ENCODE results near the gene RAD51.
"Not testable (repeated sequence)": the region's sequence is repeated elsewhere in the genome, so short reads cannot be mapped to it uniquely, and the experiment has no call there.

The RAD51 gene

DNA sequence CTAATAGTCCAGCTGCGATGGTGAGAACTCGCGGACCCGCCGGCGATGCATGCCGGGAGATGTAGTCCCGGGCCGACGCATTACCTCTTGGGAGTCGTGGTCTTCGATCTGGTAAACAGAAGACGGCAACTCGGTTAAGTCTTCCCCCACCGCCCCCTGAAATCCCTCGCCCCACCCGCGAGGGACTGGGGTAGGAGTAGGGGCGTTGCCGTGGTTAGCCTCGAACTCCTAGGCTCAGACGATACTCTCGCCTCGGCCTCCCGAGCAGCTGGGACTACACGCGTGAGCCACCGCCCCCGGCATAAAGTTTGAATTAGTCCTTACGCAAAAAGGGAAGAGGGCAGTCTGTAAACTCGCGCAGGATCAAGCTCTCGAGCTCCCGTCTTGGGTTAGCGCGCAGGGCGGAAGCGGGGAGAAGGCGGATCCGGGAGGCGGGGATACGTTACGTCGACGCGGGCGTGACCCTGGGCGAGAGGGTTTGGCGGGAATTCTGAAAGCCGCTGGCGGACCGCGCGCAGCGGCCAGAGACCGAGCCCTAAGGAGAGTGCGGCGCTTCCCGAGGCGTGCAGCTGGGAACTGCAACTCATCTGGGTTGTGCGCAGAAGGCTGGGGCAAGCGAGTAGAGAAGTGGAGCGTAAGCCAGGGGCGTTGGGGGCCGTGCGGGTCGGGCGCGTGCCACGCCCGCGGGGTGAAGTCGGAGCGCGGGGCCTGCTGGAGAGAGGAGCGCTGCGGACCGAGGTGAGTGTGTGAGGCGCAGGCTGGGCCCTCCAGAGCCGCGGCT, at the start of gene RAD51:
RAD51 (plus strand) TSS at position 487 of the 781 bp plus-strand sequence. CDS start 3,585 bp downstream, outside the sequence.
- DNase-seq: peak; percentile 95

DNA sequence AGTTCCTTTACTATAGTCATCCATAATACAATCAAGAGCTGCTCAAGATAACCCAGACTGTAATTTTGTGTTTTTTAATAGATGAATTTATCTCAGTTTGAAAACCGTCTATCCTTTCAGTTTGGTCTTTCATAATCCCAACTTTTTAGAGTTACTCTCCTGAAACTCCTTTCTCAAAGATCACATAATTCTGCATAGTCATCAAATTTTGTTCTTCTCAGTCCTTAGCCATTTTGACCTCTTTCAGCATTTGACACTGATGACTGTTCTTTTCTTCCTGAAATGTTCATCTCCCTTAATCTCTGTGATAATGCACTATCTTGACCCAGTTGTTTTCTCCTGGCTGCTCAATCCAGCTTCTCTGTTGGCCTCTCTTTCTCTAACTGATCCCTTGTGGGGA, 47.5 kb upstream of the RAD51 start:
- no peak for DNase-seq

DNA sequence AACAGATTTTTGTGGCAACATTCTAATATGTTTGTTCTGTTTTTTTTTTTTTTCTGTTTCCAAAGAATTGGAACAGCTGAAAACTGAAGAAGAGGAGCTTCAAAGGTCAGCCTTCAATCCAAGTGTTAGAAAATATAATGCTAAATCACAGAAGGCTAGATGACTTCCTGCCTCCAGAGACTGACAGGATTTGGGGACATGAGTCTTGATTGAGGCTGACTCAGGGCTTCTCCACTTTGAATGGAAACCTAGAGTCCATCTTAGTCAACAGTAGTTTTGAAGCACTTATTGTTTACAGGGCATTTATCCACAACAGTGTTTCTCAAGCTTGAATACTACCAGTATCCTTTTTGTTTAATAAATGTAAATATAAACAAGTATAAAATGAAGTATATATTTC, 44.5 kb upstream of the RAD51 start:
- DNase-seq: no peak

DNA sequence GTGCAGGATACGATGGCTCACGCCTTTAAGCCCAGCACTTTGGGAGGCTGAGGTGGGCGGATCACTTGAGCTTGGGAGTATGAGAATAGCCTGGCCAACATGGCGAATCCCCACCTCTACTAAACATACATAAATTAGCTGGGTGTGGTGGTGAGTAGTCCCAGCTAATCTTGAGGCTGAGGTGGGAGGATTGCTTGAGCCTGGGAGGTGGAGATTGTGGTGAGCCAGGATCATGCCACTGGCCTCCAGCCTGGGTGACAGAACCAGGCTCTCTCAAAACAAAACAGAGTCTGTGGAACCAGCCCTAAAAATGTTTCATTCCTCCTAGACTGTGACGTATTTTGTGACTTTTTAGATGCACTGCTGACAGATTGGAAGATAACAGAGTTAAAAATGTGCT, 34.3 kb upstream of the RAD51 start:
- DNase-seq: no peak

DNA sequence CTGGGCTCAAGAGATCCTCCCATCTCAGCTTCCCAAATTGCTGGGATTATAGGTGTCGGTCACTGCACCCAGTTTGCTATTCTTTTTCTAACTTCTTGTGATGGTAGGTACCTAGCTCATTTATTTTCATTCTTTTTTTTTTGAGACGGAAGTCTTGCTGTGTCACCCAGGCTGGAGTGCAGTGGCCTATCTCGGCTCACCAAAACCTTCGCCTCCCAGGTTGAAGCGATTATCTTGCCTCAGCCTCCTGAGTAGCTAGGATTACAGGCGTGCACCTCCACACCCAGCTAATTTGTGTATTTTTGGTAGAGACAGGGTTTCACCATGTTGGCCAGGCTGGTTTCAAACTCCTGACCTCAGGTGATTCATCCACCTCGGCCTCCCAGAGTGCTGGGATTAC, 30.1 kb upstream of the RAD51 start:
- no peak for DNase-seq

DNA sequence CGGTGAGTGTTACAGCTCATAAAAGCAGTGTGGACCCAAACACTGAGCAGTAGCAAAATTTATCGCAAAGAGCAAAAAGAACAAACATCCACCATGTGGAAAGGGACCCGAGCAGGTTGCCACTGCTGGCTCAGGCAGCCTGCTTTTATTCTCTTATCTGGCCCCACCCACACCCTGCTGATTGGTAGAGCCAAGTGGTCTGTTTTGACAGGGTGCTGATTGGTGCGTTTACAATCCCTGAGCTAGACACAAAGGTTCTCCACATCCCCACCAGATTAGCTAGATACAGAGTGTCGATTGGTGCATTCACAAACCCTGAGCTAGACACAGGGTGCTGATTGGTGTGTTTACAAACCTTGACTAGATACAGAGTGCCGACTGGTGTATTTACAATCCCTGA, 18.7 kb upstream of the RAD51 start:
- not testable (repeated sequence) for DNase-seq

DNA sequence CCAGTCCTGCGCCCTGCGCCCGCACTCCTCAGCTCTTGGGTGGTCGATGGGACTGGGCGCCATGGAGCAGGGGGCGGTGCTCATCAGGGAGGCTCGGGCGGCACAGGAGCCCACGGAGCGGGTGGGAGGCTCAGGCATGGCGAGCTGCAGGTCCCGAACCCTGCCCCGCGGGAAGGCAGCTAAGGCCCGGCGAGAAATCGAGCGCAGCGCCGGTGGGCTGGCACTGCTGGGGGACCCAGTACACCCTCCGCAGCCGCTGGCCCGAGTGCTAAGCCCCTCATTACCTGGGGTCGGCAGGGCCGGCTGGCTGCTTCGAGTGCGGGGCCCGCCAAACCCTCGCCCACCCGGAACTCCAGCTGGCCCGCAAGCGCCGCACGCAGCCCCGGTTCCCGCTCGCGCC, 18.1 kb upstream of the RAD51 start:
- not testable (repeated sequence) for DNase-seq

DNA sequence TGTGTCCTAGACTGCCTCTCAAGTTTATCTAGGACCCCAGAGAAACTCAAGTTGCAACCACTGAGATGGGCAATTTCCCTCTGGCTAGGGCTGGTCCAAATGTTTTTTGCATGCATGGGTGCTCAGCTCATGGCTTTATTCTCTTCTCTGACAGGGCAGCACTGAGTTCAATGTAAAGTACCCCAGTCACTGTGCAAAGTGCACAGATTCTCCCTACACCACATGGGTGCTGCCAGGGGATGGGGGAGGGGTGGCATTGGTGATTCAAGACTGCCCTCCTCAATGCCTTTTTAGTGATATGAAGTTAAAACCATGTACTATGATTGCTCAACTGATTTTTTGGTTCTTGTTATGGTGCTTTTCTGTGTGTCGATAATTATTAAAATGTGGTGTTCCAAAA, 14.8 kb upstream of the RAD51 start:
- no peak for DNase-seq

DNA sequence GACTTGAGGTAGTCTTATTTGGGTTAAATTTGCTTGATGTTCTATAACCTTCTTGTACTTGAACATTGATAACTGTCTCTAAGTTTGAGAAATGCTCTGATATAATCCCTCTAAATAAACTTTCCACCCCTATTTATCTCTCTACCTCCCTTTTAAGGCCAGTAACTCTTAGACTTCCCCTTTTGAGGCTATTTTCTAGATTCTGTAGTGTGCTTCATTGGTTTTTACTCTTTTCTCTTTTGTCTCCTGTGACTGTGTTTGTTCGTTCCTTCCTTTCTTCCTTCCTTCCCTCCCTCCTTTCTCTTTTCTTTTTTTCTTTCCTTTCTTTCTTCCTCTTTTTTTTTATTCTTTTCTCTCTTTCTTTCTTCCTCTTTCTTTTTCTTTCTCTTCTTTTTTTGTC, 14.0 kb upstream of the RAD51 start:
- peak; percentile 10 to 12 for DNase-seq

DNA sequence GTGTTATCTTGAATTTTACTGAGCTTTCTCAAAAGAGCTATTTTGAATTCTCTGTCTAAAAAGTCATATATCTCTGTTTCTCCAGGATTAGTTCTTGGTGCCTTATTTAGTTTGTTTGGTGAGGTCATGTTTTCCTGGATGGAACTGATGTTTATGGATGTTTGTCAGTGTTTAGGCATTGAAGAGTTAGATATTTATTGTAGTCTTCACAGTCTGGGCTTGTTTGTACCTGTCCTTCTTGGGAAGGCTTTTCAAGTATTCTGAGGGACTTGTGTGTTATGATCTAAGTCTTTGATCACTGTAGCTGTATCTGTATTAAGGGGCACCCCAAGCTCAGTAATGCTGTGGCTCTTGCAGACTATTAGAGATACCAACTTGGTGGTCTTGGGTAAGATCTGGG, 10.6 kb upstream of the RAD51 start:
- no peak for DNase-seq

DNA sequence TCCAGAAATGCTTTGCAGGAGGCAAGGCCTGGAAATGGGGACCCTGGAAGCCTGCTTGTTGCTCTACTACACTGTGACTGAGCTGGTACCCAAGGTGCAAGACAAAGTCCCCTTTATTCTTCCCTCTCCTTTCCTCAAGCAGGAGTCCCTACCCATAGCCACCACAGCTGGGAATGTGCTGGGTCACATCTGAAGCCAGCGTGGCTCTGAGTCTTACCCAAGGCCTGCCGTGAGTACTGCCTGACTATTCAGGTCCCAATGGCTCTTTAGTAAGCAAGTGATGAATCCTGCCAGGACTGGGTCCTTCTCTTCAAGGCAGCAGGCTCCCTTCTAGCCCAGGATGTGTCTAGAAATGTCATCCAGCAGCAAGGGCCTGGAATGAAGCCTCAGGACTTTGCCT, 9.6 kb upstream of the RAD51 start:
- no peak for DNase-seq

DNA sequence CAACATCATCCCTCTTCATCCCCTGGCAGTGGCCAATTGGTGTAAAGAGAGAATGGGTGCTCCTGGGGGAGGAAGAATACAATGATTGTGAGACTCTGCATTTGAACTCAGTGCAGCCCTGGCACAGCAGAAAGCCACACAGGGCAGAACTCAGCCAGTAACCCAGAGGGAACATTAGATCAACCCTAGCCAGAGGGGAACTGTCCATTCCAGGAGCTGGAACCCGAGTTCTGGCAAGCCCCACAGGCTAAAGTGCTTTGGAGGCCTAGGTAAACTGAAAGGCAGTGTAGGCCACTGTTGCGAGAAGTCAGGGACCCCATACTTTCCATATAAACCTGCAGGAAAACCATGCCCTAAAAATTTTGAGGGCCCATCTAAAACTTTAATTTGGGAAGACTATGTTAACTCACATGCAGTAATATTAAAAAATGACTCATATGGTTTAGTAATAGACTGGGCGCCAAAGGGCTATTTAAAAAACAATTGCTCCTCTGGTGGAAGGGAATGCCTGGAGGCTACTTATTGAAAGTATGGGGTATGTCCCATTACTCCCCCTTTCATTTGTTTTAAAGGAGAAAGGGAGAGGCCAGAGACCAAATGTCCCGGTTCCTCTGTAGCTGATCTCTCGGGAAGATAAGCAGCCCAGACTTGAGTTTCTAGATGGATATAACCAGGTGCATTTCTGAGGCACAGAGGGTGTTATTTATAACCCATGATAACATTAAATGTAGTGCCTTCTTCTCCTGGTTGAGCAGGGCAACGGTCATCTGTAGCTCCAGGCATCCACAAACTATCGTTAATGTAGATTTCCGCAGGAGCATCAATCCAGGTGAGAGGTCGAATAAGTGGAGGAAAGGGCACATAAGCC, 5.8 kb upstream of the RAD51 start:
- no peak for DNase-seq

DNA sequence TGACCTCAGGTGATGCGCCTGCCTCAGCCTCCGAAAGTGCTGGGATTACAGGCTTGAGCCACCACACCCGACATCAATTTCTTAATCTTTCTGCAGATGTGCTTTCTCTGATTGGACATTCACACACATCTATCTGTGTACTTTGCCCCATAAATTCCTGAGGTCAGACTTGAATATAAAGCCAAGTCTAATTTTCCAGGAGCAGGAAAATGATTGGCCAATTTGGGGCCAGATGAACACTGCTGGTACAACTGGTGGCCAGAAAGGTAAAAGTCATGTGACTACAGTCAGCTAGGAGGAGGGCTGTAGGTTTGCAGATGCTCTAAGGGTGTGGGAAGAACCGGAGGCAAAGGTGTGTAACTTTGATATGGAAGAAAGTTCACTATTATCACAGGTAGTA, 3.2 kb upstream of the RAD51 start:
- no peak for DNase-seq

DNA sequence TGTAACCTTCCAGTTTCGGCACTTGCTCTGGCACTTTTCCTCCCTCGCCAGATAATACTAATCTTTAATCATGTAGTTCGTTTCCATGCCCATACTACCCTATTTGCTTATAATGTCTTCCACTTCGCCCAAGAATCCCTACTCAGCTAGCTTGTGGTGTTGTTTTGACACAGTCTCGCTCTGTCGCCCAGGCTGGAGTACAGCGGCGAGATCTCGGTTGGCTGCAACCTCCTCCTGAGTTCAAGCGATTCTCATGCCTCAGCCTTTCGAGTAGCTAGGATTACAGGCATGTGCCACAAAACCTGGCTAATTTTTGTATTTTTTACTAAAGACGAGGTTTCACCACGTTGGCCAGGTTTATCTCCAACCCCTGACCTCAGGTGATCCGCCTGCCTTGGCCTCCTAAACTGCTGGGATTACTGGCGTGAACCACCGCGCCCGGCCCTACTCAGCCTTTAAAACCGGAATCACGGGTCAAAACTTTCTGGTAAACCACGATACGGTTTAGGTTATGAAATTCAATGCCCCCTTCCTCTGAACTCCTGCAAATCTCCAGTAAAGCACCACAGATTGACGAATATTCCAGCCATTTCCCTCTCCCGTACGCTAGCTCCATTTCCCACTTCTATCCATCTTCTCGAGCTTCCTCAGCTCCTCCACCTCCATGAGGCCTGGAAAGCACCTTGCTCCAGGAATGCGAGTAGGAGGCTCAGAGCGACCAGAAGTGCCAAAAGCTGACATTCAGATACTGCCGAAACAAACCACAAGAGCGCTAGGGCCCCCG, 878 bp upstream of the RAD51 start:
- no peak for DNase-seq

DNA sequence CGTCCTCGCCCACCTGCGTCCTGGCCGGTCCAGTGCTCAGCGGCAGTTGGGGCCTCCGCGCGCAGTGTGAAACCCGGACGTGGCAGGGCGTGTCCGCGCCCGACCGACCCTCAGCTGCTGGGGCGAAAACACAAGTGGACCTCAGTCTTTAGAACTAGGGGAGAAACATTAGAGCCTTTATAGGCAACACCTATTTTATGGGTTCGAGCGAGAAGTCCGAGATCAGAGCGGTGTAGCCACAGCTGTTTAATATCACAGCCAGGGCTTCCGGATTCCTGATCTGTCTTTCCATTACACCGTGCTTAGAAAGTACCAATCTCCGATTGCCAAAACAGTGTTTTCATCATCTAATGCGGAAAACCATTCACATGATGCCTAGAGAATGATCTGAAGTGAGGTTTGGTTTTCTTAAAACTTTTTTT, 506 bp downstream of the RAD51 start:
- peak in 1 of 2 experiments; percentile 15 for DNase-seq

DNA sequence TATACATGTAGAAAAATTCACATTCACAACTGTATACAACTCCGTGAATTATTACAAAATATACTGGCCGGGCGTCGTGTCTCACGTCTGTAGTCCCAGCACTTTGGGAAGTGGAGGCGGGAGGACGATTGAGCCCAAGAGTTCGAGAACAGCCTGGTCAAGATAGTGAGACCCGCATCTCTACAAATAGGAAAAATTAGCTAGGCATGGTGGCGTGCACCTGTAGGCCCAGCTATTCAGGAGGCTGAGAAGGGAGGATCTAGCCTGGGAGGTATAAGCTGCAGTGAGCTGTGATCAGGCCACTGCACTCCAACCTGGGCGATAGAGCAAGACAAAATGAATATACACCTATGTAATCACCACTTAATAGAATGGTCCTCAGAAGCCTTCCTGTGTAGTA, 1.3 kb downstream of the RAD51 start:
- no peak for DNase-seq

DNA sequence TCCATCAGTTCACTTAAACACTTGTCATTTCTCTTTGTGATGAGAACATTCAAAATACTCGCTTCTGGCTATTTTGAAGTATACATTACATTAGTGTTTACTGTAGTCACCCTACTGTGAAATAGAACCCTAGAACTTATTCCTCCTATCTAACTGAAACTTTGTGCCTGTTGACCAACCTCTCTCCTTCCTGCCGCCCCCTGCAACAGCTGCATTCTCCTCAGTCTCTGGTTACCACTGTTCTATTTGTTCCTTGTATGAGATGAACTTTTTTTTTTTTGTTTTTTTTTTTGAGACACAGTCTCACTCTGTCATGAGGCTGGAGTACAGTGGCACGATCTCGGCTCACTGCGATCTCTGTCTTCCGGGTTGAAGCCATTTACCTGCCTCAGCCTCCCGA, 2.9 kb downstream of the RAD51 start:
- DNase-seq: no peak

DNA sequence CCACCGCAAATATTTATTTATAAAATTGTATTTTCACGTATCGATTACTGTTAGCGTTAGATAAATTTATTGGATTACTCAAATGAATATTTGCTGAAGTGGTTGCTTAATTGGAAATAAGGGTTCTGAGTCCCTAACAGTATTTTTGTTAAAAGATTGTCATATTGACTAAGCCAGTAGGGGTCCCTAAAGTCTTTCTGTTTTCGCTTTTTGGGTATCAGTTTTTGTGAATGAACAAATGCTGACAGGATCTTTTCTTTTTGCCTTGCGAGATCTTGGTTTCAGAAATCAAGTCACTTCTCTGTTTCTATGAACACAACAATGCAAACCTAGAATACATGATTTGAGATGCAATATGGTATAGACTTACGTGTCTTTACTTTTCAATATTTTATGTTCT, 7.1 kb downstream of the RAD51 start:
- peak; percentile 13 to 18 for DNase-seq

DNA sequence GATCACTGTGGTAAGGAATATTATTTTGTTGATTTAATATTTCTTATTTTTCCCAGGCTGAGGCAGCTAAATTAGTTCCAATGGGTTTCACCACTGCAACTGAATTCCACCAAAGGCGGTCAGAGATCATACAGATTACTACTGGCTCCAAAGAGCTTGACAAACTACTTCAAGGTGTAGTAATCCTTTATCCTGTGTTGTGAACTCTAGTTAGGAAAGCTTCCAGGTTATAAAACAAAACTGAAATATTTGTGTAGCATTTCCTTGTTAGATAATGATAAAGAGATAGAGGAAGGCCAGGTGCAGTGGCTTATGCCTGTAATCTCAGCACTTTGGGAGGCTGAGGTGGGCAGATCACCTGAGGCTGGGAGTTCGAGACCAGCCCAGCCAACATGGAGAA, 11.1 kb downstream of the RAD51 start:
- DNase-seq: no peak

DNA sequence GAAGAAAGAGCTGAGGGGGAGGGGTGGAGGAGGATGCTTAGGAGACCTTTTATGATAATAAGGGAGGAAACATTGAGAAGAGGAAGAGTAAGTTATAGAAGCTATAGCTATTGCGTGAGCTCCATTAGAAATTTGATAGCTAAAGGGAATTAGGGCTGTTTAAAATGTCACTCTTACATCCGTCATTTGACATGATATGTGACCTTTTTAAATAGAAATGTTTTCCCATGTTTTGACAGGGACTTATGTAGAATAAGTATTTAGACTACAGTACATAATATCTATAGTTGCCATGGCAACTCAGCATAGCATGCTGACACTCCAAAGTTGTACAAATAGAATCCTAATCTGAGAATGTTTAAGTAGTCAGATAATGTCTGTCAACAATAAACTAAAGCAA, 19.2 kb downstream of the RAD51 start:
- no peak for DNase-seq

DNA sequence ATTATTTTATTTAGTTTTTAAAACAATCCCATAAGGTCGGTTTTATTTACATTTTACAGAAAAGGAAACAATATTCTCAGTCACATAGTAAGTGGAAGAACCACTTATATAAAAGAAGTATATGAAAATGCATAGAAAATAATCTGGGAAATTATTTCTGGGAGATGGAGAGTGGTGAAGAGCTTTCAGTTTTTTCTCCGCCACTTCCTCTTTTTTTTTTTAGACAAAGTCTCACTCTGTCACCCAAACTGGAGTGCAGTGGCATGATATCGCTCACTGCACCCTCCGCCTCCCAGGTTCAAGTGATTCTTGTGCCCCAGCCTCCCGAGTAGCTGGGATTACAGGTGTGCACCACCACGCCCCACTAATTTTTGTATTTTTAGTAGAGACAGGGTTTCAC, 21.2 kb downstream of the RAD51 start:
- DNase-seq: no peak

DNA sequence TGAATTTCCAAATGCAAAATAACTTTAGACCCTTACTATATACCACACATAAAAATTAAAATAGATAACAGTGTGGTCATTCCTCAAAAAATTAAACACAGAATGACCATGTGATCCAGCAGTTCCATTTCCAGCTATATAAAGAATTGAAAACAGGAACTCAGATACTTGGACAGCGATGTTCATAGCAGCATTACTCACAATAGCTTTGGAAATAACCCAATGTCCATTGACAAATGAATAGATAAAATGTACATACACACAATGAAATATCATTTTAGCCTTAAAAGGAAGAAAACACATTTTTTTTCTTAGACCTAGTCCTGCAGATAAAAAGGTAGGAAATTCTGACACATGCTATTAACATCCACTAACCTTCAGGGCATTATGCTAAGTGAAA, 26.7 kb downstream of the RAD51 start:
- DNase-seq: no peak

DNA sequence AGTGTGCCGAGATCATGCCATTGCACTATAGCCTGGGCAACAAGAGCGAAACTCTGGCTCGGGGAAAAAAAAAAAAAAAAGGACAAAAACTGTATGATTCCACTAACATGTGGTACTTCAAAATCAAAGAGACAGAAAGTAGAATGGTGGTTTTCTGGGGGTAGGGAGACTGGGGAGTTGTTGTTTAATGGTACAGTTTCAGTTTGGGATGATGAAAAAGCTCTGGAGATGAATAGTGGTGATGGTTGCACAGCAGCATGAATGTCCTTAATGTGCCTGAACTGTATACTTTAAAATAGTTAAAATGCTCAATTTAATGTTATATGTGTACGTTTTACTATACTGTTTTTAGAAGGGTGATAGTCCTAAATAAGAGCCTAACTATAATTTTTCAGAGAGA, 27.4 kb downstream of the RAD51 start:
- DNase-seq: no peak

Data from AML-193 (cell line).